GM18867 (cell line): Measurements from ENCODE around the gene PIGU.
"Not testable (repeated sequence)": the region's sequence is repeated elsewhere in the genome, so short reads cannot be mapped to it uniquely, and the experiment has no call there.

ENCODE experiments used
- ATAC-seq: cut with Tn5 transposase; IDR thresholded peaks from one replicate; pipeline ENCODE4 v1.9.1; 2021; ENCODE audit warnings: mild to moderate bottlenecking, moderate library complexity; ENCODE audit not compliant: unreplicated experiment

Gene PIGU

DNA sequence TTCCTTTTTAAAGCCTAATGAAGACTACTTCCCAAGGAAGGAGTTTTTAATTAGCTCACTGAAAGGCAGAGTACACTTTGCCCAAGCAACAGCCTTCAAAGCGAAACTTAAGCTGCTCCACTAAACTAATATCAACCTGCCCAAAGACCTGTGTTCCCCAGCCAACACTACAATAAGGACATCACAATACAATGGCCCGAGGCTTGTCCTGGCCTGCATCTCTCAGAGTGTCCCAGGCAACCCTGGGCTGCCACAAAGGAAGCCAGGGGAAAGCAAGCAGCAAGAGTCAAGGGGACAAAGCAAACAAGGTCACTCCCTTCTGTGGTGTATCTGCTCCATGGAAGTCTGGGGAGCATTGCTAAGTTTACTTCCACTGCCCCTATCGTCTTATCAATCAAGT lies 52.3 kb downstream of the PIGU start:
- no peak for ATAC-seq

DNA sequence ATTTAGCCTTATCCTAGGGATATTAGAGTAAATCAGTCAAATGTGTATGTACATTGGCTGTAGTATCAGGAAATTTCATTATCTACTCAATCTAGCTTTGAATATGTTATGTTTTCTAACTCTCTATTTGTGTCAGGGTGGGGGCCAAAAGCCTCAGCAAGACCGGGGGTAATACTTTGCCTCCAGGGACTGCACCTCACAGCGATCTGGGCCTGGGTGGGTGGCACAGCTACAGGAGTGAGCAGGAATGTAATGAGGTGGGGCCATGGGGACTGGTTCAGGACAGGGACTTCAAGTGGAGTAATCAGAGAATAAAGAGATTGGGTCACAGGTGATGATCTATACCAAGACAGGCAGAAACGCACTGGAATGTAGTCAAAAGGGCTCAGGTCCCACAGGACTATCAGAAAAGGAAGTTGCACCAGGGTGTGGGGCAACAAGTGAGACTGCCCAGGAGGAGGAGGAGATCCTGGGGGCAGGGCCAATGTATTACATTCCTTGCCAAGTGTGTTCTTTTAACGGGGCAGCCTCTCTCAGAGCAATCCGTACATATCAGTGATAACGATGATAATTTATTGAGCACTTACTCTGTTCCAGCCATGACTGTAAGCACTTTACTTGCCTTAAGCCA lies 54.0 kb downstream of the PIGU start:
- no peak for ATAC-seq

DNA sequence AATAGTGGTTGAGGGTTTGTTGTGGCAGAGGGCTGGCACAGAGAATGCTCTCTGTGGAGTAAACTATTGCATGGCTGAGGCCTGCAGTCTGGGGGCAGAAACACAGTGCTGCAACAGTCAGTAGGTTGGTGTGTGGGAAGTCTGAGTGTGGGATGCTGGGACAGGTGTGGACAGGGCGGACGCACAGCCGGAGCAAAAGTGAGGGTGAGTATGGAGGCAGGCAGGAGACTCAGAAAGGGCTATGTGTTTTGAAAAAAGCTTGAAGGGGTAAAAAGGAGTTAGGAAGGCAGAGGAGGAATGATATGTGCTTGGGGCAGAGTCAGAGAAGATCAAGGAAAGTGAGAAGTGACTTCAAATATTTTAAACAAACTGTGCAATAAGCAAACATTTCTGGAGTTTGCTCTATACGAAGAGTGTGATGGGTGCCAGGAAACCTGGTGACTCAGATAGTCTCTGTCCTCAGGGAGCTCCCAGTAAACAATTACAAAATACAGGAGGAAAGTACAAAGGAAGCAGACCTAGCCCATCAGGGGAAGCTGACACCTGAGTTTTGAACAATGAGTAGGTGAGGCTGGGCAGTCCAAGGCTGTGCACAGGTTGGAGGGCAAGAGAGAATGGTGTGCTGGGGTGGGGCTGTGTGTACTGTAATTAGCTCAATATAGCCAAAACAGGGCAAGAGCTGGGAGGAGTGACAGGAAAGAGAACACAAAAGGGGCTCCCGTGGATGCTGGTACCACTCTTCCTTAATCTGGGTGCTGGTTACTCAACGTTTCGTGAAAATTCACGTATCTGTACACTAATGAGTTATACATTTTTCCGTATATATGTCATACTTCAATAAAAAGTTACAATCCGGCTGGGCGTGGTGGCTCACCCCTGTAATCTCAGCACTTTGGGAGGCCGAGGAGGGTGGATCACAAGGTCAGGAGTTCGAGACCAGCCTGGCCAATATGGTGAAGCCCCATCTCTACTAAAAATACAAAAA lies 55.2 kb downstream of the PIGU start:
- ATAC-seq, result no peak

DNA sequence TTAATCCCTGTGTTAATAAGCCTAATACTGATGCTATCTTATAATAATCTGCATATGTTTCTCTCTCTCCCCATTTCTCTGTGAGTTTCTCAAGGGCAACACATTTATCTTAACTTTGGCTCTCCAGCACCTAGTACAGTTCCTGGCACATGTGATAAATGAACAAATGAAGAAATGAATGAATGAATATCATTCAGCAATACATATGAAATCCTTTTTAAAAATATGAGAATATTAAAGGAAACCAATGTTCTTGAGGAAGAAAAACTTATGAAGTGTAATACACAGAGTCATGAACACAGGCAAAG lies 55.9 kb downstream of the PIGU start:
- no peak for ATAC-seq

DNA sequence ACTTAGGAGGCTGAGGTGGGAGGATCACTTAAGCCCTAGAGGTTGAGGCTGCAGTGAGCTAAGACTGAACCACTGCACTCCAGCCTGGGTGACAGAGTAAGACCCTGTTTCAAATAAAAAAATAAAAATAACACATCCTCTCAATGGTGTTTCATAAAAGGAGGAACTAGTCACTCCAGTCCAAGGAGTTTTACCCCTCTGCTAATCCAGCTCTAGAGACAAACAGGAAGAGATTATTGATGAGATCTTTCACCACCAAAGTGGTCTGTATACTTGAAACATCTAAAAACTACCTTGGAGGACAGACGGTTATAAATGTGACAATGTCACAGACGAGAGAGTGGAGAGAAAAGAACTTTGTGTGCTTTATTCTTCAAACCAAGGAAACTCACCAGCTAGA lies 58.2 kb downstream of the PIGU start:
- no peak for ATAC-seq

DNA sequence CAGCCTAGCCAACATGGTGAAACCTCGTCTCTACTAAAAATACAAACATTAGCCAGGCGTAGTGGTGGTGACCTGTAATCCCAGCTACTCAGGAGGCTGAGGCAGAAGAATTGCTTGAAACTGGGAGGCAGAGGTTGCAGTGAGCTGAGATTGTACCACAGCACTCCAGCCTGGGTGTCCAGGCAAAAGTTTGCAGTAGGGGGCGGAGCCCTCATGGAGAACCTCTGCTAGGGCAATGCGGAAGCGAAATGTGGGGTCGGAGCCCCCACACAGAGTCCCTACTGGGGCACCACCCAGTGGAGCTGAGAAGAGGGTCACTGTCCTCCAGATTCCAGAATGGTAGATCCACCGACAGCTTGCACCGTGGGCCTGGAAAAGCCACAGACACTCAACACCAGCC lies 60.0 kb downstream of the PIGU start:
- ATAC-seq, result not testable (repeated sequence)

DNA sequence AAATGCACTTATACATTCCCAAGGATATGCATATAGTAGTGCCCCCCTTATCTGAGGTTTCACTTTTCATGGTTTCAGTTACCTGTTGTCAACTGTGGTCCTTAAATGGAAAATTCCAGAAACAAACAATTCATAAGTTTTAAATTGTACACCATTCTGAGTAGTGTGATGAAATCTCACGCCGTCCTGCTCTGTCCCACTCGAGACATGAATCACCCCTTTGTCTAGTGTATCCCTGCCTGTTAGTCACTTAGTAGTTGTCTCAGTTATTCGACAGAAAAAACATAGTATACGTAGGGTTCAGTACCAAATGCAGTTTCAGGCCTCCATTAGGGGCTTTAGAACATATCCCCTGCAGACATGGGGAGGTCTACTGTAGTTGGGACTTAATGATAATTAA lies 61.4 kb downstream of the PIGU start:
- ATAC-seq, result no peak

DNA sequence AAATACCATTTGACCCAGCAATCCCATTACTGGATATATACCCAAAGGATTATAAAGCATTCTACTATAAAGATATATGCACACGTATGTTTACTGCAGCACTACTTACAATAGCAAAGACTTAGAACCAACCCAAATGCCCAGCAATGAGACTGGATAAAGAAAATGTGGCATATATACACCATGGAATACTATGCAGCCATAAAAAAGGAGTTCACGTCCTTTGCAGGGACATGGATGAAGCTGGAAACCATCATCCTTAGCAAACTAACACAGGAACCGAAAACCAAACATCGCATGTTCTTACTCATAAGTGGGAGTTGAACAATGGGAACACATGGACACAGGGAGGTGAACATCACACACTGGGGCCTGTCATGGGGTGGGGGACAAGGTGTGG lies 64.9 kb downstream of the PIGU start:
- not testable (repeated sequence) for ATAC-seq

DNA sequence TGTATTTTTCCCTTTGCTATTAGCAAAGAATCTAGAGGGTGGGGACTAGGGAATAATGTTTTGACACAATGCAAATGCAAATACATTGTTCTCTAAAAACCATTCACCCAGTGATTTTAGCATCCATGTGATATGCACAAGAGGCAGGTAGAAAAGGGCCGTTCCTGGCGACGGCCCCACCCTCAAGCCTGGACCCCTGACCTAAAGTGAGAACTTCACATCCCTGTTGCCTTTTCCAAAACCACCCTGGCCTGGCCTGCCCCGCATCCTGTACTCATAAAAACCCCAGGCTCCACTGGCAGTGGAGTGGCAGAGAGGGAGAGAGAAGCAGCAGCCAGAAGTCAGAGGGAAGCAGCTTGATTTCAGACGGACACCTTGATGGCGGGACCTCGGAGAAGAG lies 69.8 kb downstream of the PIGU start:
- no peak for ATAC-seq

DNA sequence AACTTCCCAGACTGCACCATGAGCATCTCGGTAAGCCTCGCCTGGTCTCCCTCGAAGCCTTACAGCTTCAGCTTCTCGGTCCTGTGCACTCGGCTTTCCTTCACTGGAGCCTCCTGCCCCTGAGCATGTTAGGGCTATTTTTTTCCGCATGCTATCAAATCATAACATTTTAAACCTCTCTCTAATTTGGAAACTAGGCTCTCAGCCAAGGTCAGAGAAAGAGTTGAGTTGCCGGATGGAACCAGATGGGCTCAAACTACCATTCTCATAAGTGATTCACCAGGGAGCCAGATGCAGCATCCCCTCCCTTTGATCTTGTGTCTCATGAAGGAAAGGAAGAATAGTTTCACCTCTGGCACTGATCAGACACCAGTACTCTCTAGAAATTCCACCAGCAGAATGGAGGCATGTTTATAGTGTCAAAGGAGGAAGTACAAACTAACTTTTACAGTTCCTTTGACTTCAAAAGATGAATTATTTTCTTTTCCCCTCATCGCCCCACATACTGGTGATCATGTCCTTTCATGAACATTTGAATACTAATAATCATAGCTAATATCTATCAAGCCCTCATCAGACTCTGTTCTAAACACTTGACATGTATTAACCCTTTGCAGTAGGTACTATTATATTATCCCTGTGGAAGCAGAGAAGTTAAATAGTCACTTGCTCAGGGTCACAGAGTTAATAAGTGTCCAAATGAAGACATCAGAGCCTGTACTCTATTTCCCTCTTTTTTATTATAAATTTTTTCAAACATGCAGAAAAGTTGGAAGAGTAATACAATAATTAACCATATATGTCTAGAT lies 71.7 kb downstream of the PIGU start:
- ATAC-seq, result no peak

DNA sequence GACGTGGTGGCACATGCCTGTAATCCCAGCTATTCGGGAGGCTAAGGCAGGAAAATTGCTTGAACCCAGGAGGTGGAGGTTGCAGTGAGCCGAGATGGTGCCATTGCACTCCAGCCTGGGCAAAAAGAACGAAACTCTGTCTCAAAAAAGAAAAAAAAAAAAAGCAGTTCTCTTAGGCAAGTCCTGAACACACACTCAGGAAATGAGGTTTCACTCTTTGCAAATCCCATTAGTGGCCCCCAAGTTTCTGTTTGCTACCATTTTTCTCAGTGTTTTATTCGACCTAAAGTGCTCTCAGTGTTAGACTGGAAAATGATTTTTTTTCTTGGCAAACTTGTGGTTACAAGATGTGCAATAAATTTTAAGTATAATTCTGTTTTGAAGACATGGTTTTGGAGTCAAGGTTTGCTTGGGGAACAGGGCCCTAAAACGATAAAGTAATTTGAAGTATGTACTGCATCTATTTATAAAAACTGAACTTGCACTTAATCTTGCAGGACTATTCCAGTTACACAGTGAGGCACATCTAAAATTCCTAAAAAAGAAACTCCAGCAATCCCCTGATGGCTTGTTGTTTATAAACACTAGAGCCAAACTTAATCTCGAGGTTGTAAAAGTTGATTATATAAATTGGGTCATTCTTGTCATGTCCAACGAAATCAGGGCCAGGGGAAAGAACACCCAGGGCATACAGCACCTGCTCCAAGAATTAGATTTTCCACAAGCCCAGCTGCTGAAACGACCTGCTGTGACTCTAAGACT lies 75.8 kb downstream of the PIGU start:
- ATAC-seq, result no peak

DNA sequence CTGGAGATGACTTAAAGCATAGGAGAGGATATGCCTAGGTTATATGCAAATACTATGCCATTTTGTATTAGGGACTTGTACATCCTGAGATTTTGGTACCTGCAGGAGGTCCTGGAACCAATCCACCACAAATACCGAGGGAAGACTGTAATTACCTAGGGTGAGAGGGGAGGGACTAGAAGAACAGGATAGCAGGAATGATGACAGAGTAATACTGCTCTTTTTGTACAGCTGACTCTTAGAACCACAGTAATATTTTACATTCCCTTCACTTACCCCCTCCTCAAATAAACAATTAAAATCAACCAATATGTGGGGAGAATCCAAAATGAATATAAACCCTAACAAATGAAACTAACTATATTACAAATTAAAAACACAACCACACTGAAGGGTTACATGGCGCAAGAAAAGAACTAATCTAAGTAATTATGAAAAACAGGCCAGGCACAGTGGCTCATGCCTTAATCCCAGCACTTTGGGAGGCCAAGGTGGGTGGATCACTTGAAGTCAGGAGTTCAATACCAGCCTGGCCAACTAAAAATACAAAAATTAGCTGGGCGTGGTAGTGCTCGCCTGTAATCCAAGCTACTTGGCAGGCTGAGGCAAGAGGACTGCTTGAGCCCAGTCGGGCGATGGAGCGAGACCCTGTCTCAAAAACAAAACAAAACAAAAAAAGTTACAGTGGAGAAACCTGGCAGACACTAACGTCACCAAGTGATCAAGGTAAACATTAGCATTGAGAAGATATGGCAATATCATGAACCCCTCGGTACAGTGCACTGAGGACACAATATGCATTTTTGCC lies 81.3 kb downstream of the PIGU start:
- ATAC-seq, result no peak

DNA sequence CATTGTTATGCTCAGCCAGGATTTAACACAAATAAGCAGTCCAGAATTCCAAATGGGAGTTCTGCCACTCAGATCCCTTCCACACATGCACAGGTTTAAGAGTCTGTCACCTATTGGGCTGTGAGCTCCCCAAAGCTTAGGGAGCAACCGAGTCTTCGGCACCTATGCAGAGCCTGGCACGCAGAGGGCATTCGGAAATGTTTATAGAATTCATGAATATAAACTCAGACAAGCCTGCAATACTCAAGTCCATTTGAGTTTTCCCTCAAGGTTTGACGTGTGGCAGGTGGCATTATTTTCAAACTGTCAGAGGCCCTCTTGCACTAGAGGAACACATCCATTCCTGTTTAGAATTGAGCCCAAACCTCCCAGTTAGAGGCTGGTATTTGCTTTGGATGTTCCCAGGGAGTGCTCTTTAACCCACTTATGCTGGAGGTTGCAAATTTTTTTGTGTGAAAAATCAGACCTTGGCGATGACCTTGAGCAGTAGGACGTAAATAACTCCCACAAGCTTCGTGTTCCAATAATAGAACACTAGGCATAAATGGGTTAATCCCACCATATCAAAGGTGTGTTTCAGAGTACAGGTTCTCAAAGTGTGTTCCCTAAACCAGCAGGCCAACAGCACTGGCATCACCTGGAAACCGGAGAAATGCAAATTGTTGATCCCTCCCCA lies 90.3 kb downstream of the PIGU start:
- no peak for ATAC-seq

DNA sequence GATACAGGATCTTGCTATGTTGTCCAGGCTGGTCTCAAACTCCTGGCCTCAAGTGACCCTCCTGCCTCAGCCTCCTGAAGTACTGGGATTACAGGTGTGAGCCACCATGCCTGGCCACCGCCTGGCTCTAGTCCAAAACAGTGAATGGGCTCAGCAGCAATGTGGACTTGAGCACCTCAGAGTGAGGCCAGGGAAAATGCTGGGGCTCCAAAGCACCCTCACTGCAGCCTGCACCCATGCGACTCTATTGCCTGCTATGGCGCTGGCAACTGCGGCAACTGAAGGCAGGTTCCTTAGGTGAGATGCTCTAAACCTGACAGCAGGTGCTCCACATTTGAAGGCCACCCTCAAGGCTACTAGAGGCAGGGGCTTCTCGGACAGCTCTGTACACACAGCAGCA lies 91.9 kb downstream of the PIGU start:
- no peak for ATAC-seq

DNA sequence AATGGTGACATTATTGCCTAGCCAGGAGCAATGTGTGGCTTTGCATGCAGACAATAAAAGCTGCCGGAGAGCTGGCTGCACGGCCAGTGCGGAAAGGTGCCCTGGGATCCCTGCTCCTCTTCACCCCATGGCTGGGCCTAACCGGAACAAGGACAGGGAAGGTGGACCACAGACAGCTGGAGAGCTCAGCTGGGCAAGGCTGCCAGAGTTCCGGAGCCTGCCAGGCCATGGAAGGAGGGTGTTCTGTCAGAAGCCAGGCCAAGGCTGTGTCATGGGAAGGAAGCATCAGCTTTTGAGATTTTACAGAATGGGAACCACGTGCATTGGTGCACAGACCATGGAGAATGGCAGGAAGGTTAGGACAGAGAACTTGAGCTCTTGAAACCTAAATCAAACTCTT lies 93.3 kb downstream of the PIGU start:
- no peak for ATAC-seq

DNA sequence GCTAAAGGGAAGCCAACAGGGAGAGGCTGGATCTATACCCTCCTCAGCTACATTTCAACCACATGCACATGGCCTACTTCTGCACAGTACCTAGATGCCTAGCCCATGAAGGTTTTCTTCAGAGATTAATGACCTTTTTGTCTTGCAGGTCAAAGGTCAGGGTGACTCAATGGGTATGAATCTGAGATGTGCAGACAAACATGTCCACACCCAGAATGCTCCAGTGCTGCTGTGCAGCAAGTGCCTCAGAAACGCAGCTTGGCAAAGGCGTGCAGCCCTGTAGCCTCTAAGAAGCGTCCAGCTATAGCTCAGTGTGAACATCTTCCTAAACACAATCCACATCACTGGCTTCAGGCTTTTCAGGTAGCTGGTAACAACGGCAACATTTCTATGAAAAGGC lies 94.0 kb downstream of the PIGU start:
- ATAC-seq, result no peak

DNA sequence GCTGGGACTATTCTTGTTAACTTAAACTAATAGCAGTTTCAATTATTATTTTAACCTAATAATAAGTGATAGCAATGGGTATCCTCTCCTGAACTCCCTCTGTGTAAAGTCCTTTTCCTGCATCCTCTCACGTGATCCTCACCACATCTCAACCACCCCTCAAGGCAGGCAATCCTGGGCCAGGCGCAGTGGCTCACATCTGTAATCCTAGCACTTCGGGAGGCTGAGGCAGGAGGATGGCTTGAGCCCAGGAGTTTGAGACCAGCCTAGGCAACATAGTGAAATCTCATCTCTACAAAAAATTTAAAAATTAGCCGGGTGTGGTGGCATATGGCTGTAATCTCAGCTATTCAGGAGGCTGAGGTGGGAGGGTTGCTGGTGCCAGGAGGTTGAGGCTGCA lies 94.7 kb downstream of the PIGU start:
- no peak for ATAC-seq

DNA sequence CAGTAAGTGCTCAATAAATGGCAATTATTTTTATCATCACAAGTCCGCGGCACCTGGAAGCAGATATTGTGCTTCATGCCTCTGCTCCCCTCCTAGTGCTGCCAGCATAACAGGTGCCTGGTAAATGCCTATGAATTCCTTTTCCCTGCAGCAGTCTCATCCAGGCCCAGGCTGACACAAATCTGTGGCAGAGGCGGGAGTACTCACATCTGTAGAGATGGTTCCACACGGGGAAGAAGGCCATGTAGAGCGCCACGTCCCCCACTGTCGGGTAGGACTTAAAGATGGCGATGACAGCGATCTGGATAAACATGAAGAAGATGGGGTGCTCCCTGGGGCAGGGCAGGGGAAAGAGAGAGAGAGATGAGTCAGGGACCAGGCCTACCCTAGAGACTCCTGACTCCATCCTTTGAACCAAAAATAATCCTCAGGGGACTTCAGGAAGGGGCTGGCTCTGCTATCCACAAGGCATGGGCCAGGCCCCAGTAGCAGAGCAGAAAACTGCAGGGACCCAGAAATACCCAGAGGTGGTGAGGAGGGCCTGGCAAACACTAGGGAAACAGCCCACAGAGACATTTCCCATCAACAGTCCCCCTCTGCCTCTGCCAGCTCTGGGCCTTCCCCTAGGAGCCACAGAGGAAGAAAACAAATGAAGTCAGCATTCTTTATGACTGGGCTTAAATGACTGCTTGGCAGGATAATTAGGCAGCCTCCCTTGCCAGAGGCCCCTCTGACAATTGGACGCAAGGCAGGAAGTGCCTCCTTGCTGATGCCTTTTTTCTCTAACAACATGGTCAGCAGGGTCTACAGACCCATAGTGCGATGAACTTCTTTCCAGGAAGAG lies 95.3 kb downstream of the PIGU start:
- ATAC-seq, result no peak
